GM18517 (cell line): ENCODE measurements around the gene SNAPC4.

ENCODE experiments used
- ATAC-seq: cut with Tn5 transposase; IDR thresholded peaks from one replicate; pipeline ENCODE4 v1.9.1; 2021; ENCODE audit warnings: mild to moderate bottlenecking, moderate library complexity; ENCODE audit not compliant: unreplicated experiment

SNAPC4 gene, protein sequence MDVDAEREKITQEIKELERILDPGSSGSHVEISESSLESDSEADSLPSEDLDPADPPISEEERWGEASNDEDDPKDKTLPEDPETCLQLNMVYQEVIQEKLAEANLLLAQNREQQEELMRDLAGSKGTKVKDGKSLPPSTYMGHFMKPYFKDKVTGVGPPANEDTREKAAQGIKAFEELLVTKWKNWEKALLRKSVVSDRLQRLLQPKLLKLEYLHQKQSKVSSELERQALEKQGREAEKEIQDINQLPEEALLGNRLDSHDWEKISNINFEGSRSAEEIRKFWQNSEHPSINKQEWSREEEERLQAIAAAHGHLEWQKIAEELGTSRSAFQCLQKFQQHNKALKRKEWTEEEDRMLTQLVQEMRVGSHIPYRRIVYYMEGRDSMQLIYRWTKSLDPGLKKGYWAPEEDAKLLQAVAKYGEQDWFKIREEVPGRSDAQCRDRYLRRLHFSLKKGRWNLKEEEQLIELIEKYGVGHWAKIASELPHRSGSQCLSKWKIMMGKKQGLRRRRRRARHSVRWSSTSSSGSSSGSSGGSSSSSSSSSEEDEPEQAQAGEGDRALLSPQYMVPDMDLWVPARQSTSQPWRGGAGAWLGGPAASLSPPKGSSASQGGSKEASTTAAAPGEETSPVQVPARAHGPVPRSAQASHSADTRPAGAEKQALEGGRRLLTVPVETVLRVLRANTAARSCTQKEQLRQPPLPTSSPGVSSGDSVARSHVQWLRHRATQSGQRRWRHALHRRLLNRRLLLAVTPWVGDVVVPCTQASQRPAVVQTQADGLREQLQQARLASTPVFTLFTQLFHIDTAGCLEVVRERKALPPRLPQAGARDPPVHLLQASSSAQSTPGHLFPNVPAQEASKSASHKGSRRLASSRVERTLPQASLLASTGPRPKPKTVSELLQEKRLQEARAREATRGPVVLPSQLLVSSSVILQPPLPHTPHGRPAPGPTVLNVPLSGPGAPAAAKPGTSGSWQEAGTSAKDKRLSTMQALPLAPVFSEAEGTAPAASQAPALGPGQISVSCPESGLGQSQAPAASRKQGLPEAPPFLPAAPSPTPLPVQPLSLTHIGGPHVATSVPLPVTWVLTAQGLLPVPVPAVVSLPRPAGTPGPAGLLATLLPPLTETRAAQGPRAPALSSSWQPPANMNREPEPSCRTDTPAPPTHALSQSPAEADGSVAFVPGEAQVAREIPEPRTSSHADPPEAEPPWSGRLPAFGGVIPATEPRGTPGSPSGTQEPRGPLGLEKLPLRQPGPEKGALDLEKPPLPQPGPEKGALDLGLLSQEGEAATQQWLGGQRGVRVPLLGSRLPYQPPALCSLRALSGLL (N-terminal part only)

DNA sequence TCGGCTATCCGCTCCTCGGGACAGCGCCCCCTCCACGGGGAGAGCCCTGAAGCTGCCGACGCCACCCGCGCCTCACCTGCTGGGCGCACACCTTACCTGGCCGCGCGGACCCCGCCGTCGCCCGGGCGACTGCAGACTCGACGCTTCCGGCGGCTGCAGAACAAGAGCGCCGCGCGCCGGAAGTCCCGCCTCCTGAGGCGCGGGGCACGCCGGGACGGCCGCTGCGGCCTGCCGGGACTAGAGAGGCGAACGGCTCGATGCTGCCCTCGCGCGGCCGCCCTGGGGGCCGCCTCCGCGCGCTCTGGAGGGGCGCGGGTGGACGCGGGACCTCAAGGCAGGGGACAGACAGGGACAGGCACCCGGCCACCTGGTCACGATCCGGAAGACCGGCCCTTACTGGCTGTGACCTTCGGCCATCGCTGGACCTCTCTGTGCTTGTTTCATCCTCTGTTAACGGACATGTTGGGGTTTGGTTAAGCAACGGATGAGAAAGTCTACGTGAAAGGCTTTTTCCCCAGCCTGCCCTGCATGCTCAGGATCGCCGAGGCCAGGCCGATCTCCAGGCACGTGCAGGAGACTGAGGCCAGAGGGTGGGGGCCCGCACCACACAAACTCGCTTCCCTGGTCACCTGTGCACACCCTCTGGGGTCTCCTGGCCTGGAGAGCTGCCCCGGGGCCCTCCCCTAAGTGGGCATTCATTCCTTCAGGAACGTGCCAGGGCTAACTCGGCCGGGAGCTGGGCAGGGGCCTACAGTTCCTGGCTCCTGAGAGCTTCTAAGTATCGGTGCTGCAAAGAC lies at the start of gene SNAPC4:
Gene SNAPC4 (minus strand): TSS at position 133 of the 797 bp plus-strand sequence. CDS start 1,742 bp downstream, outside the sequence.
- peak; percentile 57 for ATAC-seq

DNA sequence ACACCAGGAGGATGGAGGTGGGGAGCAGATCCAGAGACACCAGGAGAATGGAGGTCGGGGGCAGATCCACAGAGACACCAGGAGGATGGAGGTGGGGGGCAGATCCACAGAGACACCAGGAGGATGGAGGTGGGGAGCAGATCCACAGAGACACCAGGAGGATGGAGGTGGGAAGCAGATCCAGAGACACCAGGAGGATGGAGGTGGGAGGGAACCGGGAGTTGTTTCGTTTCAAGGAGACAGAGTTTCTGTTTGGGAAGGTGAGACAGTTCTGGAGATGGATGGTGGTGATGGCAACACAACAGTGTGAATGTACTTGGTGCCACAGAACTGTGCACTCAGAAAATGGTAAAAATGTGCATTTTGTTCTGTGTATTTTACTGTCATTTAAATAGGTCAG lies 48.7 kb upstream of the SNAPC4 start:
- ATAC-seq = no peak

DNA sequence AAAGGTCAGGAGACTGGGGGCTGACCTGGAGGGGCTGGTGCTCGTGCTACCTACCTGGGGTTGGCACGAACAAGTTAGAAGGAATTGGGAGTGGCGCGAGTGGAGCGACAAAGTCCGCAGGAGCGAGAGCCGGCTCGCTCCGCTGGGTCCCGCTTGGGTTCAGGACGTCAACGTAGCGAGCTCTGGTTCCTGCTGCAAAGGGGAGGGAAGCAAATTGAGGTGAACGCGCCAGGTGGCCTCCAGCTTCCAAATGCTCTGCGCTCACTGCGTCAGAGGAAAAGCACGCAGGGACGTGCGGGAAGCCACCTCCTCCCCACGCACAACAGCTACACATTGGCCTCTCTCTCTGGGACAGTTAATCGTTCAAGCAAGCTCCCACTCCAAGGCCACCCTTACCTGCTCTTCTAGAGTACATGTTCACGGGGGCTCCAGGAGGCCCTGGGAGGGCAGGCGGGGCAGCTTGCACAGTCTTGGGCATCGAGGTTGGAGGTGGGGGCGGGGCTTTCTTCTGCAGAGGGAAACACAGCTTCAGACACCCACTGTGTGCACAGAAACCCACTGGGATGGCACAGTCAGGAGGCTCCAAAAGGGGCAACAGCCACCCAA lies 47.3 kb upstream of the SNAPC4 start:
- no peak for ATAC-seq

DNA sequence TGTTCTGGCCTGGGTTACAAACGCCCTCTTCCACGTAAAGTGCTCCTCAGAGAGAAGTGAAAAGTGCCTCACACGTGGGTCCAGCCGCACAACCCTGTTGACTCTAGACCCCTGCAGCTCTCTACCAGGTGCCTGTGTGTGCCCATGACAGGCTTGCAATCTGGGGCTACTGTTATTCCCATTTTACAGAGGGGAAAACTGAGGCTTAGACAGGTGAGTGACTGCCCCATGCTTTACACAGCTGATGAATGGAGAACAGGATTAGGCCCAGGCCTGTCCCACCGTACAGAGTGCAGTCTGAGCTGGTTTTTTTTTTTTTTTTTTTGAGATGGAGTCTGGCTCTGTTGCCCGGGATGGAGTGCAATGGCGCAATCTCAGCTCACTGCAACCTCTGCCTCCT lies 45.8 kb upstream of the SNAPC4 start:
- ATAC-seq = no peak

DNA sequence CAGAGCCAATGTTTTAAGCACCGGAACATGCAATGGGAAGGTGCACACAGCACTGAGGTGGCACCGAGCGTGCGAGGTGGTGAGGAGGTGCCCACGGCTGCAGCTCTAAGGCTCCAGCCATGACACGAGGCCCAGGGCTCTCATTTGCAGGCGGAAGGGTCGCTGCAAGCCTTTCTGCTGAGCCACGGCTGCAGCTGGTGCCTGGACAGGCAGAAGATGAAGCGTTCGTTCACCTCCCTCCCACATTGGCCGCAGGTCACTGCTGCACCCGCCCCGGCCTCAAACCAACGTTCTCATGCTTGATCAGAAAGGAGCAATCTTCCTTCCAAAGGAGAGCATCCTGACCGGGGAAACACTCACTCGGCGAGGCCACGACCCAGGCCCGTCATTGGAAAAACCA lies 44.1 kb upstream of the SNAPC4 start:
- ATAC-seq = no peak

DNA sequence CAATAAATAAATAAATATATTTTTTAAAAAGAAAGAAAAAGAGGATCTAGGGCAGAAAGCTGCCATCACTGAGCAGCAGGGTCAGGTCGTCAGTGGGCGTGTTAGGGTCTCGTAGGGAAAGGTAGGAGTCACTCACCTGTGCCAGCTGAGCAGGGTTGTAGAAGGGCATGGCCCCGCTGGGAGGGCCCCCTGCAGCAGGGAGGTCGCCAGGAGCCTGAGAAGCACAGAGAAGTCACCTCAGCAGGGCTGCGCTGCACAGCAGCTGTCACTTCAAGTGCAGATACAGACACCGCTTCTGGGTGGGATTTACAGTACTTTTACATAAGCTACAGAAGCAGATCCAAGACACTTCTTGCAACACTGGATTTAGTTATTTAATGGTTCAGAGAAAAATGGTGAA lies 43.7 kb upstream of the SNAPC4 start:
- no peak for ATAC-seq

DNA sequence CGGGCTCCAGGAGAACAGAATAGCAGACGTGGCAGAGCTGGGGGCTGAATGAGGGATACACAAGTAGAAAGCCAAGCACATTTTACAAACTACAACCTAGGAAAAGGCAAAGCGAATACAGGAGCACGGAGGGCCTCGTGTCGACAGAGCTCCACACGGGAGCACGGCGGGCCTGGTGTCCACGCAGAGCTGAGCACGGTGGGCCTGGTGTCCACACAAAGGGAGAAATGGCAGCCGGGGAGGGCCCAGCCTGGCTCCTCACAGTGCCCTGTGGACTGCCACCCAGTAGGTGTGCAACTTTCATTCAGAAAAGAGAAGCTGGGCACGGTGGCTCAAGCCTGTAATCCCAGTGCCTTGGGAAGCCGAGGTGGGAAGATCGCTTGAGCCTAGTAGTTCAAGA lies 43.1 kb upstream of the SNAPC4 start:
- no peak for ATAC-seq

DNA sequence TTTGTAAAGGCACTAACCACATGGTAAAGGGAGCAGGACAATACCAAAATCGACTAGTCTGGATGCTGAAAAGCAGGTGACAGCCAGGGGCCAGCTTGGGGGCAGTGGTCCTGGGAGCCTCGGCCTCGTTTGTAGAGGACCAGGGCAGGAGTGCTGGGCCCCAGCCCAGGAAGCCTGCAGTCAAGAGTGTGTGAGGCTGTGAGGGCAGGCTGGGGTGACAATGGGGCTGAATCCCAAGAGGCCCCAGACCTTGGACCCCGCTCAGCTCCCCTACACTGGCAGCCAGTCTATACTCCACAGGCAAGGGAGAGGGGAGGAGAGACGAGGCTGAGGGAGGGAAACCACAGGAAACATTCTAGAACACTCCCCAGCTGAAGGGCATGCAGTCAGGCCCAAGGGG lies 42.3 kb upstream of the SNAPC4 start:
- no peak for ATAC-seq

DNA sequence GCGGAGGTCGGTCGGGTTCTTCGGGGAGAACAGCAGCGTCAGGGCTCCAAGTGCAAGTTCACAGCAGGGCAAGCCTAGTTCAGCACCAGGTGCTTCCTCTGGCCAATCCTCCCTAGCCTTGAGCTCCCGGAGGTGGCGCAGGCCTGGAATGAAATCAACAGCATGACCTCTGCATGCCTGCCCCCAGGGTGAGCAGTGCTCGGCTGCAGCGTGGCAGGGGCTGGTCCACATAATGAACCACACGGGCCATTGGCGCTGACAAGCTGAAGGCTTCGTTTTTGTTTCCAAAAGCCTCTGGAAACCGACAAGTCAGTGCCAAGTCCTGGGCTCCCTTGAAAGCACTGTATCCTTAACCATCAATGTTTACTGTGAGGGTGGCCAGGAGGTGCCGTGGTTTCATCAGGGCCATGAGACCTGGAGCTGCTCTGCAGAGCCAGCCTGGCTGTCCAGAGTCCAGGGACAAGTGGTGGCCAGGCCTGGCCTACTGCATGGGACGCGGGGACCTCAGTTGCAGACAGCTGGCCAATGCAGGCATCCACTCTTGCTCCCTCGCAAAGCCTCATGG lies 41.8 kb upstream of the SNAPC4 start:
- no peak for ATAC-seq

DNA sequence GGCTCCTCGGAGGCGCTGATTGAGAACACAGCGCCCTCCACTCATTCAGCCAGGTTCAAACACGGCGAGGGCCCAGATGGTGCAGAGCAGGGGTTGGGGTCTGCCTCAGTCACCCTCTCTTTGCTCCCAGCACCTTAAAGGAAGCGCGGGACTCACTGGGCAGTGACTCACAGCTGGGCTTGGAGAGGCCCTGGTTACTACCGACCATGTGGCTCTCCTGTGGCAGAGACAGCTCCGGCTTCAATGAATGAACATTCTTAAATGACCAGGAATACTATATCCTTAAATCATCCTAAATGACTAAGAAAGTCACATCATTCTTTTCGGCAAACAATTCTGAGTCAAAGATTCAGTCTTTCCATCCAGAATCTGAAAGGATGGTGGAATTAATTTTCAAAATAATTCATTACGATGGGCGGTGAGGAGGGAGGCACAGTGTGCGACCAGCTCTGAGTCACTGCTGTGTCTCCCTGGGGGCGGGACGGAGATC lies 41.3 kb upstream of the SNAPC4 start:
- ATAC-seq = no peak

DNA sequence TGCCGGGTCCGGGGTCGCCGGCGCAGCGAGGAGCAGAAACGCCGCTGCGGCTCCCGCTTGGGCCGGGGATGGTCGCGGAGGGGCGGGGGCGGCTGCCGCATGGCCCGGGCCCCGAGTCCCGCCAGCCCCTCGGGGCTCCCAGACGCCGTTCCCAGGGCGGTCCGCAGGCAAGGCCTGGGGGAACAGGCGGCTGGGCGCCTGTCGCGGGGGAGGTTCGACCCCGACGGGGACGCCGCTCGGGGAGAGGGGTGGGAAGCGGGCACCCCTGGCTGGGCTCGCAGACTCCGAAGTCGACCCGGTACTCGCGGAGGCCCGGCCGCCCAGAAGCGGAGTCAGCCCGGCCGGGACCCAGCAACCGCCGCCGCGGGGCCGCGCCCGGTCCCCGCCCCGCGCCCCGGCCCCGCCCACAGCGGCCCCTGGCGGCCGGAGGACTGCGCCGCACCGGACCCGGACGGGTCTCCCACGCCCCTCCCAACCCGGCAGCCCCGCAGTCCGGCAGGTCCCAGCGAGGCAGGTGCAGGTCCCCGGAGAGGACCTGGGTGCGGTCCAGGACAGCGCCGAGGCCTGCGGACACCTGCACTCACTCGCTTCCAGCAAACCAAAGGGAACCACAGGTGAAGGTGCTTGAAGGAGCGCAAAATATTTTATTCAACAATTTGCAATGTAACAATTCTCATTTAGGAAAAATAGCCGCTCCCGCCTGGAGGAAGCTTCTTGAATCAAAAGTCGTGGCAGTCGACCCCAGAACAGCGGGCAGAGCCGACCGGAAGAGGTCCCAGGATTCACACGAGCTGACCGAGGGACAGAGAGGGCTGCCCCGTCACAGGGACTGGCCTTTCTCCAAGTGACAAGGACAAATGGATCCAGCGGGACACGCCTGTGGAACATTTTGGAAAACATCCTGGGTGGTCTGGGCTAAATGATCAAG lies 39.8 kb upstream of the SNAPC4 start, which contains the start of gene INPP5E:
Gene INPP5E (minus strand): TSS at position 365 of the 928 bp plus-strand sequence. CDS start 426 bp downstream, outside the sequence.
- peak; percentile 44 for ATAC-seq

DNA sequence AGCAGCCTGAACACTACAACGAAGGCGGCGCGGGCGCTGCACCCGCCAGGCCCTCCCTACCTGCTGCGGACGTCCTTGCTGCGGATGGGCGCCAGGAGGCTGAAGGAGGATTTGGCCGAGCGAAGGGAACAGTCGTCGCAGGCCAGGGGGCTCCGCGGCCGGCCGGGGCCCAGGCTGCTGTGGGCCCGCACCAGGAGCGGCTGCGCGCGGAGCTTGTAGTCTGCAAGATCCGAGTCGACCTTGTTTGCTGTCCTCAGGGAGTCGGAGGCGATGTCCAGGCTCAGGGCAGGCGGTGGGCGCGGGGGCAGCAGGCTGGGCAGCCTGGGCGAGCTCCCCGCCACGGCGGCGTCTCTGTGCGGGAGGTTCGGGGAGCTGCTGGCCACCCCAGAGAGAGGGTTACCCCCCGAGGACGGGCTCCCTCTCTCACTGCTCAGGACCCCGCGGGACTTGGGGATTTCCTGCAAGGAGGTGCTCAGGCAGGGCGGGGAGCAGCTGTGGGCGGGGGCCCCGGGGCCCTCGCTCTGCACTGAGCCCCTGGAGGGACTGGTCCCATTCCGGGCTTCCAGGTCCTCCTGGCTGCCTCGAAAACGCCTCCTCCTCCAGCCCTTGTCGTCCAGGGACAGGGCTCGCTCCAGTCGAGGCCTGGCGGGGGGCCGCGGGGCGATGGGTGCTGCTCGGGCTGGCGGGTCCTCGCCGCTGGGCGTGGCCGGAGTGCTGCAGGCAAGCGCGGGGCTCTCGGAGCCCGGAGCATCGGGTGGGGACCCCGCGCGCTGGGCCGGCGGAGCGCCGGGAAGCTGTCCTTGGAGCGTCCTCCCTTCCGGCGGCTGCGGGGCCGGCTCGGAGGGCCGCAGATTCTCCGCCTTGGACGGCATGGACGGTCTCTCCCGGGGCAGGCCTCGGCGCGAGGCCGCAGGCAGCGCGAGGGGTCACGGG lies 38.8 kb upstream of the SNAPC4 start:
- peak; percentile 45 for ATAC-seq

DNA sequence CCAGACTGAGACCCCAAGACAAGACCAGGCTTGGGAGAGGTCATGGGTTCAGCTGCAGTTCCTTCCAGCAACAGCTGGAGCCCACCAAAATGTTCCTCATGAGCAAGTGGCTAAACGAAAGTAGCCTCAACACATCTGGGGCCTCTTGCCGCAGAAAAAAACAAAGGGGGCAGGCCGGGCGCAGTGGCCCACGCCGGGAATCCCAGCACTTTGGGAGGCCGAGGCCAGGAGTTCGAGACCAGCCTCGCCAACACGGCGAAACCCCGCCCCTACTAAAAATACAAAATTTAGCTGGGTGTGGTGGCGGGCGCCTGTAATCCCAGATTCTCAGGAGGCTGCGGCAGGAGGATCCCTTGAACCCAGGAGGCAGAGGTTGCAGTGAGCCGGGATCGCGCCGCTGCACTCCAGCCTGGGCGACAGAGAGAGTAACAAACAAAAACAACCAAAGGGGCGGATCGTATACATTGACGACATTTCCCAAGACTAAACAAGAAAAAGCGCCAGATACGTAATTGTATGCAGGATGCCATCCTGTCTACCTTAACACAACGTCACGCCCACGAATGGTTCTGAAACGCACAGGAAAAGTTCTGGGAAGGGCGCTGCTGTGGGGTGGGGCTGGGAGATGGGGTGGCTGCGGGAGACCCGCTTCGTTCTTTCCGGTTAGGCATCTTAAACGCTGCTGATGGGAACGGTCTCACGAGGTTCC lies 38.0 kb upstream of the SNAPC4 start:
- no peak for ATAC-seq

DNA sequence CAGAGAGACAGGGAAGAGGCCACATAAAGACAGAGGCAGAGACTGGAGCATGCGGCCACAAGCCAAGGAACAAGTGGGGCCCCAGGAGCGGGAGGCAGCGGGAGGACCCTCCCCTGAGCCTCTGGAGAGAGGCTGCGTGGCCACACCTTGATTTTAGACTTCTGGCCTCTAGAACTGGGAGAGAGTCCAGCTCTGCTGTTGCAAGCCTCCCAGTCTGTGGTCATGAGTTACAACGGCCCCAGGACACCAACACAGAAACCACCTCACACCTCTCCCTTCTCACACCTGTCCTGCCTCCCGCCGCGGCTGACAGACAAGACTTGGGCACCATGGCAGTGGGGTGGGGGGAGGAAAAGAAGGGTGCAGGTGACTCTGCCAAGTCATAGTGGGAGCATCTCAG lies 37.5 kb upstream of the SNAPC4 start:
- ATAC-seq = no peak

DNA sequence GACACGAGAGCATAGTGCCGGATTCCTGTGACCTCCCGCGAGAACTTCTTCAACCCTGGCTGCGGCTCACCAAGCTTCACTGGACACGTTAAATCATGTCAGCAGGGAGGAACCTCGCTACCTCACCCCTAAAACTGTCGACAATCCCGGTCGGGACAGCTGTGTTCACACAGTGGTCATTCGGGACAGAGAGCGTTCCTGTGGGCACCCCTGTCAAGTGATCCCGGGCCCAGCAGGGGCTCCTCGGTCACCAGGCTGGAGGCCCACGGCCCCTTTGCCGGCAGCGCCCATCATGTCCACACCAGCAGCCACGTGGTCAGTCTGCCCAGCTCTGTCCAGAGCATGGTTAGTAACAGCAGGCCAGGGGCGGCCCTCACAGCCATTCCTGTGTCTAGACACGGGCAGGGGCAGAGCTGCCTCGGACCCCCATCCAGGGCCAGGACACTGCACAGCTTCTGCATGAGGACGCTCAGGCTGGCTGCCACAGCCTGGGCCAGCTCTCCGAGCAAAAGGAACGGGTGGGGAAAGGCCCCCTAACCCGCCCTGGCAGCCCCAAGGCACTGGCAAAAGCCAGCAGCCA lies 36.2 kb upstream of the SNAPC4 start:
- ATAC-seq = no peak

DNA sequence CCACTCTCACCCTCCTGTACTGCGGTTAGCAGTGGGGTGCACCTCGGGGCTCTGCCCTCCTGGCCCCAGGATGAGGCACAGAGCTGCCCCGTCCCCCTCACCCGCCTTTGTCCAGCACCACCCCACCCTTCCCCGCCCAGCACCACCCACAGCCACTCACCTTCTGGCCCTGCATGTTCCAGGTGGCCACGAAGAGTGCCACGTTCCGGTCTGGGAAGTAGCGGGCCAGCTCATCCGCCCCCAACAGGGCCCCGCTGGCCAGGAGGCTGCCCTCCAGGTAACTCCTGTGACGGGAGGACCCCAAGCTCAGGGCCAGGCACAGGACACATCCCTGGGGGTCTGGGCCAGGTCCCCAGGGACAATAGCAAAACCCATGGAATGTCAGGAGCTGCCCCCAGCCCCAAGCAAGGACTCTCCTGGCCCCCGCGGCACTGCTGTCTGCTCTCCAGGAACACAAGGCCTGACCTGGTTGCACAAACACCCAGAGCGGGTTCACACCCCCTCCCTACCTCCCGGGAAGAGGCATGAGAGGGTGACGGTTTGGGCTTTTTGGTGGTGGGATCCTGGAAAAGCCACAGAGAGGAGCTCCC lies 34.7 kb upstream of the SNAPC4 start:
- ATAC-seq = no peak
